ENCODE measurements around the gene NAE1. TPM values are rescaled to one million over a fixed set of nuclear protein-coding genes. Genes with fewer than 3 reads are reported as not detected.

NAE1 gene
- total and polyA plus RNA-seq, 8 donors: 4.5 to 72.1 (median 28.8) TPM

DNA sequence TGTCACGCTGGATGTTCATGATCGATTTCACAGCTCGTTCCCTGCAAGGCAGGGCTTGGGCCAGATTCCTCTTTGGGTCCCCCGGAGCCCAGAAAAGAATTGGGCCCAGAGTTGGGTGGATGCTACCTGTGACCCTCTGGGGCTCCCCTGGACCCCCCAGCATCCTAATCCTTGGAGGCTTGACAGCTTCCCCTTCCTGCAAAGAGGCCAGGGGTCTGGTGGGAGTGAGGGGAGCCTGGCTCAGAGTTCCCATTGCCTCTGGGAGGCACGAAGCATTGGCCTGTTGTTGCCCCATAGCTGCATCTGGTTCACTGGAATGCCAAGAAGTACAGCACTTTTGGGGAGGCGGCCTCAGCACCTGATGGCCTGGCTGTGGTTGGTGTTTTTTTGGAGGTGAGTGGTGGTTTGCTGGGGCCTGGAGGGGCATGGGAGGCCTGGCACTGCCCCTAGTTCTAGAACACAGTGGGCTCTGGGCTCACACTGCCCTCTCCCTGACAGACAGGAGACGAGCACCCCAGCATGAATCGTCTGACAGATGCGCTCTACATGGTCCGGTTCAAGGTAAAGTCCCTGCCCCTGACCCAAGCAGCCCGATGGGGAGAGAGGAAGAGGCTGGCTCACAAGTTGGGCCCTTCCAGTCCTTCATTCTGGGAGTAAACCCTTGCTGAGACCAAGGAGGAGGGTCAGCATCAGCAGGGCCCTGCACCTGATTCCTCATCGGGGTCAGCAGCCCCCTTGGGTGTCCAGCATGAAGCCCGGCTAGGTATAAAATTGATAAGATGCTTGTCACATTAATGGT lies 20.6 kb upstream of the NAE1 start:
- Histone ChIP-seq H3K36me3 (no peaks in the 10 kb centered on the region), H3K4me3 (no peak overlapping the region), H3K4me1 (no peaks in the 10 kb centered on the region), H3K27me3 (peaks cover 0 to 34% (median 12%) of the 10 kb centered on the region in 3 donors), H3K9me3 (no peaks in the 10 kb centered on the region), H3K27ac (no peak overlapping the region)
- intact Hi-C loops (cut with DNase I; ENCODE audit: low total_unique reads): no loop called here
- TF ChIP-seq EP300 (IDR thresholded peaks at IDR 0.05) (no peak), POLR2A (IDR thresholded peaks at IDR 0.05) (no peak), POLR2AphosphoS5 (IDR thresholded peaks at IDR 0.05) (no peak)
- TF ChIP-seq, protein P1, sequence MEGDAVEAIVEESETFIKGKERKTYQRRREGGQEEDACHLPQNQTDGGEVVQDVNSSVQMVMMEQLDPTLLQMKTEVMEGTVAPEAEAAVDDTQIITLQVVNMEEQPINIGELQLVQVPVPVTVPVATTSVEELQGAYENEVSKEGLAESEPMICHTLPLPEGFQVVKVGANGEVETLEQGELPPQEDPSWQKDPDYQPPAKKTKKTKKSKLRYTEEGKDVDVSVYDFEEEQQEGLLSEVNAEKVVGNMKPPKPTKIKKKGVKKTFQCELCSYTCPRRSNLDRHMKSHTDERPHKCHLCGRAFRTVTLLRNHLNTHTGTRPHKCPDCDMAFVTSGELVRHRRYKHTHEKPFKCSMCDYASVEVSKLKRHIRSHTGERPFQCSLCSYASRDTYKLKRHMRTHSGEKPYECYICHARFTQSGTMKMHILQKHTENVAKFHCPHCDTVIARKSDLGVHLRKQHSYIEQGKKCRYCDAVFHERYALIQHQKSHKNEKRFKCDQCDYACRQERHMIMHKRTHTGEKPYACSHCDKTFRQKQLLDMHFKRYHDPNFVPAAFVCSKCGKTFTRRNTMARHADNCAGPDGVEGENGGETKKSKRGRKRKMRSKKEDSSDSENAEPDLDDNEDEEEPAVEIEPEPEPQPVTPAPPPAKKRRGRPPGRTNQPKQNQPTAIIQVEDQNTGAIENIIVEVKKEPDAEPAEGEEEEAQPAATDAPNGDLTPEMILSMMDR (IDR thresholded peaks at IDR 0.05): no peak
- no peak for DNase-seq
- WGBS, 5 donors: 76 to 89% (median 88%) methylated on average over 8 to 13 of the region's 13 CpGs

DNA sequence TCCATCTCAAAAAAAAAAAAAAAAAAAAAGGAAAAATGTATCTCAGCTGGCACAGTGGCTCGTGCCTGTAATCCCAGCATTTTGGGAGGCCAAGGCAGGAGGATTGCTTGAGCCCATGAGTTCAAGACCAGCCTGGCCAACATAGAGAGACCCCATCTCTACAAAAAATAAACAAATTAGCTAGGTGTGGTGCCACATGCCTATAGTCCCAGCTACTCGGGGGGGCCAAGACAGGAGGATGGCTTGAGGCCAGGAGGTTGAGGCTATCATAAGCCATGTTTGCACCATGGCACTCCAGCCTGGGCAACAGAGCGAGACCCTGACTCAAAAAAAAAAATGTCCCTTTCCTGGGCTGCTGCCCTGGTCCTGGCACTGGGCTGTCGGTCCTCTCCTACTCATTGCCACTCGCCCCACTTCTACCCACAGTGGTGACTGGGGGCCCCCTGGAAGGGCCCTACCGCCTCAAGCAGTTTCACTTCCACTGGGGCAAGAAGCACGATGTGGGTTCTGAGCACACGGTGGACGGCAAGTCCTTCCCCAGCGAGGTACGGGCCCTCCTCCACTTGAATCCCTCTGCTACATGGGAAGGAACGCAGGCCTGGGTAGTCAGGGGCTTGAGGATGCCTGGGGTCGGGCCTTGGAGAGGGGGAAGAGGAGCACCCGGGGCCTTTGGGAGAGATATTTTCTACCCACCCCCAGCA lies 19.5 kb upstream of the NAE1 start:
- Histone ChIP-seq H3K4me1 (peaks cover 0 to 4% (median under 1%) of the 10 kb centered on the region in 4 donors), H3K27ac (no peak overlapping the region), H3K27me3 (peaks cover 0 to 45% (median 20%) of the 10 kb centered on the region in 3 donors), H3K36me3 (no peaks in the 10 kb centered on the region), H3K9me3 (no peaks in the 10 kb centered on the region), H3K4me3 (no peak overlapping the region)
- intact Hi-C loops (cut with DNase I; ENCODE audit: low total_unique reads): no loop called here
- WGBS, 5 donors: 80 to 91% (median 87%) methylated on average over 13 to 14 of the region's 14 CpGs
- no peak for TF ChIP-seq EP300 (IDR thresholded peaks at IDR 0.05)
- TF ChIP-seq POLR2A (IDR thresholded peaks at IDR 0.05): no peak
- DNase-seq: no peak

DNA sequence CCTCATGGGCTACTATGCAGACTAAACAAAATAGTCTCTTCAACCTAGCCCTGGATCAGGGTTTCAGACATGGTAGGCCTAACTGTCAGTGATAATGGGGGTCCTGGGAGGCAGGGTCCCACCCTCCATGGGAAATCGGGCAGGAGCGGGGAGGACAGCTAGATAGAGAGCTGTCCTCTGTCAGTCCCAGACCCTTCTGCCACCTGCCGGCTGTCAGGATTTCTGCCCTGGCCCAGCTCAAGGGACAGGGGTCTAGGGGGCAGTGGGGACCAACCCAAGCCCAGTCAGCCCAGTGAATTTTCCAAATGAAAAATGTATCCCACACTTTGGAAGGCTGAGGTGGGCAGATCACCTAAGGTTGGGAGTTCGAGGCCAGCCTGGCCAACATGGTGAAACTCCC lies 18.8 kb upstream of the NAE1 start:
- intact Hi-C loops (cut with DNase I; ENCODE audit: low total_unique reads): no loop called here
- 73 to 93% (median 92%) methylated on average over 4 of the region's 4 CpGs for WGBS, 5 donors
- no peak for TF ChIP-seq EP300 (IDR thresholded peaks at IDR 0.05)
- TF ChIP-seq, protein P1 (IDR thresholded peaks at IDR 0.05): no peak
- no peak for TF ChIP-seq POLR2A (IDR thresholded peaks at IDR 0.05)
- TF ChIP-seq POLR2AphosphoS5 (IDR thresholded peaks at IDR 0.05): no peak
- peaks cover 4 to 52% (median 28%) of the 10 kb centered on the region in 3 donors for H3K27me3 ChIP-seq
- no peak overlapping the region for H3K27ac ChIP-seq
- no peaks in the 10 kb centered on the region for H3K9me3 ChIP-seq
- H3K4me3 ChIP-seq: no peak overlapping the region
- no peak for DNase-seq
- H3K36me3 ChIP-seq: no peaks in the 10 kb centered on the region
- H3K4me1 ChIP-seq: peaks cover 5 to 12% (median 8%) of the 10 kb centered on the region in 4 donors

DNA sequence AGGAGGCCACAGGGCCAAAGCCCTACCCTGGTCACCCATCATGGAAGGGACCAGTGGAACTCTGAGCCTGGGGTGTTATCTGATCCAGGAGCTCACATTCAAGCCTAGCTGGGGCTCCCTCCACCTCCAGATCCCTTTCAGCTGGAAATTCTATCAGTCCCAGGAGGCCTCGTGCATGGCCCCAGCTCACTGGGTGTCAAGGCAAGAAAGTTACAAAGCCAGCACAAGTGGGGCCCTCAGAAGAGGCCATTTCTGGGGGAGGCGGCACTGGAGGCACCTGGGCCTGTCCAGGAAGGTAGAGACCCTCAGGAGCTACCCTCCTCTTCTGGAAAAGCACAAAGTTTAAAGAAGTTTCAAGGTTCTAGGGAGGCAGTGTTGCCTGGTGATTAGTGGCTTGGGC lies 18.2 kb upstream of the NAE1 start:
- intact Hi-C loops (cut with DNase I; ENCODE audit: low total_unique reads): no loop called here
- H3K9me3 ChIP-seq: no peaks in the 10 kb centered on the region
- DNase-seq: no peak
- no peak overlapping the region for H3K27ac ChIP-seq
- H3K36me3 ChIP-seq: no peaks in the 10 kb centered on the region
- H3K27me3 ChIP-seq: peaks cover 5 to 57% (median 33%) of the 10 kb centered on the region in 3 donors
- 71 to 100% (median 85%) methylated on average over 2 of the region's 2 CpGs for WGBS, 5 donors
- no peak overlapping the region for H3K4me3 ChIP-seq
- no peak for TF ChIP-seq POLR2AphosphoS5 (IDR thresholded peaks at IDR 0.05)
- no peak for TF ChIP-seq EP300 (IDR thresholded peaks at IDR 0.05)
- H3K4me1 ChIP-seq: peaks cover 10 to 17% (median 13%) of the 10 kb centered on the region in 4 donors

DNA sequence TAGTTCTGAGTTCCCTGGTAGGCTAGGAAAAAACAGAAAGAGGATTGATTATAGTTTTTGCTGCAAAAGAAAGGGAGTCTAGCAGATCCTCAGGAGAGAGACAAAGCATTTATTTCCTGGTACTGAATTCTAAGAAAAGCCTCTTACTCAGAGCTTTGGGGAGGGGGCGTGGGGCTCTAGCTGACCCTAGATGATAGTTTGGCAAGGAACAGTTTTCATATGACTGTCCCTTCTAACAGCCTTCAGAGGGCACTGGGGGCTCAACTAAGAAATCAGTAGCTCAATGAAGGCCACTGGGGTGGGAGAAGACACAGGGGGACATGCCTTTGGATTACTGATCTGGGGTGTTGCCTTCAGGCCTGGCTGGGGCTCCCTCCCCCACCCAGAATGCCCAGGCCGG lies 17.4 kb upstream of the NAE1 start:
- intact Hi-C loops (cut with DNase I; ENCODE audit: low total_unique reads): no loop called here
- peaks cover 5 to 66% (median 36%) of the 10 kb centered on the region in 3 donors for H3K27me3 ChIP-seq
- no peaks in the 10 kb centered on the region for H3K9me3 ChIP-seq
- peaks cover 14 to 20% (median 16%) of the 10 kb centered on the region in 4 donors for H3K4me1 ChIP-seq
- H3K27ac ChIP-seq: no peak overlapping the region
- no peak for DNase-seq
- no peak overlapping the region for H3K4me3 ChIP-seq
- H3K36me3 ChIP-seq: no peaks in the 10 kb centered on the region
- TF ChIP-seq EP300 (IDR thresholded peaks at IDR 0.05): no peak
- TF ChIP-seq, protein P1 (IDR thresholded peaks at IDR 0.05): no peak
- no peak for TF ChIP-seq POLR2A (IDR thresholded peaks at IDR 0.05)
- TF ChIP-seq POLR2AphosphoS5 (IDR thresholded peaks at IDR 0.05): no peak
- WGBS, 5 donors: 82 to 86% (median 84%) methylated on average over 2 of the region's 2 CpGs
